ENCODE data around the gene ELOB.
A peak's percentile ranks its signal among the peaks of the same experiment; 100 is the strongest.

Gene ELOB

DNA sequence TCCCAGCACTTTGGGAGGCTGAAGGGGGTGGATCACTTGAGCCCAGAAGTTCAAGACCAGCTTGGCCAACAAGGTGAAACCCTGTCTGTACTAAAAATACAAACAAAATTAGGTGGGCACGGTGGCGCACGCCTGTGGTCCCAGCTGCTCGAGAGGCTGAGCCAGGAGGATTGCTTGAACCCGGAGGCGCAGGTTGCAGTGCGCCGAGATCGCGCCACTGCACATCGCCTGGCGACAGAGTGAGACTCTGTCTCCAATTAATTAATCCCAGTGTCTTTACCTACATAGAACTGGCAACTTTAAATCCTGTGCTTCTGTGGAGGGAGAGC, 1.5 kb upstream of the ELOB start:
- no peak overlapping the region for H3K23ac ChIP-seq (ENCODE audit: low read length in 2 of 2)
- no peak overlapping the region for H2BK15ac ChIP-seq (ENCODE audit: low read depth, poor library complexity, severe bottlenecking)
- no peak overlapping the region for H4K91ac ChIP-seq (ENCODE audit: low read length)
- no peak overlapping the region for H2BK120ac ChIP-seq (ENCODE audit: low read depth, low read length)
- no peak overlapping the region for H2BK5ac ChIP-seq (ENCODE audit: low read depth, low read length, poor library complexity, severe bottlenecking)
- peaks cover 16% of the 10 kb centered on the region for H3K79me1 ChIP-seq (replicated peaks; ENCODE audit: low read length, poor library complexity, severe bottlenecking)
- H3K4ac ChIP-seq (ENCODE audit: low read depth in 1 of 2, low read length in 2 of 2) = peak overlapping the region in 1 of 2 experiments; percentile 100
- peak overlapping the region in 1 of 2 experiments; percentile 97 for H3K4me3 ChIP-seq (ENCODE audit: insufficient read depth in 1 of 2, low read depth in 1 of 2, low read length in 2 of 2)
- no peak overlapping the region for H2AFZ ChIP-seq (ENCODE audit: low read depth, low read length)
- H3K4me2 ChIP-seq (ENCODE audit: low read length, poor library complexity, severe bottlenecking) = peak overlapping the region; percentile 89
- peak overlapping the region in 1 of 2 experiments; percentile 39 for H2BK12ac ChIP-seq (ENCODE audit: low read length in 2 of 2)
- no peak for DNase-seq
- H3K18ac ChIP-seq (ENCODE audit: low read depth in 1 of 2, low read length in 2 of 2) = peak overlapping the region in 1 of 2 experiments; percentile 99
- H3K4me1 ChIP-seq (ENCODE audit: control insufficient read depth, insufficient read depth, low read depth, low read length) = peaks cover 24% of the 10 kb centered on the region
- peak overlapping the region in 1 of 2 experiments; percentile 19 for H3K14ac ChIP-seq (ENCODE audit: low read length in 2 of 2)
- peaks cover 0 to 10% of the 10 kb centered on the region in 2 experiments for H3K27me3 ChIP-seq (ENCODE audit: control insufficient read depth in 1 of 2, insufficient read depth in 1 of 2, low read length in 2 of 2)
- peaks cover 17 to 18% of the 10 kb centered on the region in 2 experiments for H3K36me3 ChIP-seq (ENCODE audit: control insufficient read depth in 1 of 2, insufficient read depth in 2 of 2, low read depth in 1 of 2, low read length in 2 of 2)
- peak overlapping the region; percentile 100 for H3K9ac ChIP-seq (ENCODE audit: low read length)
- no peaks in the 10 kb centered on the region for H3K9me3 ChIP-seq (ENCODE audit: control insufficient read depth, low read length)
- no peak overlapping the region for H3K27ac ChIP-seq (ENCODE audit: low read length, poor library complexity, severe bottlenecking)
- peak overlapping the region; percentile 91 for H4K8ac ChIP-seq (ENCODE audit: low read length)
- H2AK5ac ChIP-seq (ENCODE audit: low read length, severe bottlenecking) = peak overlapping the region; percentile 38
- WGBS = 98% methylated on average over 7 of the region's 12 CpGs

DNA sequence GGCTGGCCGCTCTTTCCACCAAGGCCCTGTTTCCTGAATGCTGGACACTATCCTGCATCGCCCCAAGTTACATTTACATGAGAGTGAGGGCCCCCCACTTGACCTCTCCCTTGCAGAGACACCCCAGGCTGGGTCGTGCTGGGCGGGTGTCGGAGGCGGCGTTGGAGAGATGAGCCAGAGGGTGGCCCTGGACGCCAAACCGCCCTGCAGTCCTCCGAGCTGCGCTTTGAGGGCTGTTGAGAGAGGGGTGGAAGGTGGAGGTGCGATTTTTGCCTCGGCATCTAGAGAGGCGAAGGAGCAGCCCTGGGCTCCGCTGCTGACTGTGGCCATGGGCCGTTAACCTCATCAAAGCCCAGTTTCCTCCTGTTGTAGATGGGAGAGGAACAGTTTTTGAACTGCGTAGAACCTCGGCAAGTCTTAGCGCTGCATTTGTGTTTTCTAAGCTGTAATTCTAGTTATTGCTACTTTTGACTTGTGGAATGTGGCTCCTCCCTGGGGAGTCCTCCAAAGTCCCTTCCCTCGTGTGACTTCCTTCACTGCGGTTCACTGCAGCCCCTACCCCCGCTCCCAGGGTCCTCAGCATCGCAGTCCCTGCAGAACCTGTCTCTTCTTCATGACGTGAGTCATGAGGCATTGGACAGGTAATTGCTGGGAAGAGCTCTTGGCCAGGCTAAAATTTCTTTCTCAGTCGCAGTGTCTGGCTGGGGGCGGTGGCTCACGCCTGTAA, 986 bp upstream of the ELOB start:
- H3K4me2 ChIP-seq (ENCODE audit: low read length, poor library complexity, severe bottlenecking) = peak overlapping the region; percentile 89
- WGBS = 19% methylated on average over 25 of the region's 27 CpGs

DNA sequence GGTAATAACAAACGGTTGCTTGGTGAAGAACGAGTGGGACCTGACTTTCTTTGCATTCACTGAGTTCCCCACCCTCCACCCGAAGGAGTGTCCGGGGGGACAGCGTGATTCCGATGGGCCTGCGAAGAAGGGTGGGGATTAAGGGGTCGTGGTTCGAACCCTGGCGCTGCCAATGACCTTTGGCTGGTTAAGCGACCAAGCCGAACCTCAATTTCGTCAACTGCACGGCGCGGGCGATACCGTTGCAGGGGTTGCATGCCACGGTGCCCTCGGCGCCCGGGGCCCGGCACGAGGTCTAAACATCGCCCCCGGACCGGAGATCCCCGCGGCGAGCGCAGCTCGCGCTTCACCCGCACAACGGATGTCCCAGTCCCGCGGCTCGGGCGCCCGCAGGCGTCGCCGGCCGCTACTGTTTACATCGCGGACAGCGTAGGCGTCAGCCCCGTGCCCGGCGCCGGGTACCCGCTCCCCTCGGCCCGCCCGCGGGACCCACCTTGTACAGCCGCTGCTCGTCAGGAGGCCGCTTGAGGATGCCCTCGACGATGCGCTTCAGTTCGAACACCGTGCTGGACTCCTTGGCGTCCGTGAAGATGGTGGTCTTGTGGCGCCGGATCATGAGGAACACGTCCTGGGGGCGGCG, 460 bp downstream of the ELOB start:
- Histone ChIP-seq H3K18ac (ENCODE audit: low read depth in 1 of 2, low read length in 2 of 2) (peak overlapping the region; percentile 90 to 95), H2BK15ac (ENCODE audit: low read depth, poor library complexity, severe bottlenecking) (peak overlapping the region; percentile 63), H3K79me1 (replicated peaks; ENCODE audit: low read length, poor library complexity, severe bottlenecking) (peaks cover 16% of the 10 kb centered on the region), H3K4ac (ENCODE audit: low read depth in 1 of 2, low read length in 2 of 2) (peak overlapping the region; percentile 76 to 92), H3K36me3 (ENCODE audit: control insufficient read depth in 1 of 2, insufficient read depth in 2 of 2, low read depth in 1 of 2, low read length in 2 of 2) (peaks cover 36 to 37% of the 10 kb centered on the region in 2 experiments), H3K9me3 (ENCODE audit: control insufficient read depth, low read length) (no peaks in the 10 kb centered on the region), H2BK120ac (ENCODE audit: low read depth, low read length) (no peak overlapping the region), H4K91ac (ENCODE audit: low read length) (peak overlapping the region; percentile 88), H2AFZ (ENCODE audit: low read depth, low read length) (peak overlapping the region; percentile 92), H3K4me3 (ENCODE audit: insufficient read depth in 1 of 2, low read depth in 1 of 2, low read length in 2 of 2) (peak overlapping the region; percentile 89 to 90), H2BK12ac (ENCODE audit: low read length in 2 of 2) (peak overlapping the region in 1 of 2 experiments; percentile 66), H3K27me3 (ENCODE audit: control insufficient read depth in 1 of 2, insufficient read depth in 1 of 2, low read length in 2 of 2) (no peaks in the 10 kb centered on the region), H3K4me2 (ENCODE audit: low read length, poor library complexity, severe bottlenecking) (peak overlapping the region; percentile 74), H2AK5ac (ENCODE audit: low read length, severe bottlenecking) (no peak overlapping the region), H3K4me1 (ENCODE audit: control insufficient read depth, insufficient read depth, low read depth, low read length) (peaks cover 28% of the 10 kb centered on the region), H3K14ac (ENCODE audit: low read length in 2 of 2) (peak overlapping the region; percentile 65 to 97), H4K8ac (ENCODE audit: low read length) (peak overlapping the region; percentile 82), H3K9ac (ENCODE audit: low read length) (peak overlapping the region; percentile 88), H2BK5ac (ENCODE audit: low read depth, low read length, poor library complexity, severe bottlenecking) (peak overlapping the region; percentile 71), H3K23ac (ENCODE audit: low read length in 2 of 2) (peak overlapping the region in 1 of 2 experiments; percentile 94), H3K27ac (ENCODE audit: low read length, poor library complexity, severe bottlenecking) (no peak overlapping the region)
- WGBS = under 1% methylated on average over 45 of the region's 72 CpGs
- peak; percentile 31 for DNase-seq

More for the DNA sequence above, 986 bp upstream of the ELOB start:
- peaks cover 16% of the 10 kb centered on the region for H3K79me1 ChIP-seq (replicated peaks; ENCODE audit: low read length, poor library complexity, severe bottlenecking)
- H2BK12ac ChIP-seq (ENCODE audit: low read length in 2 of 2) = peak overlapping the region; percentile 31 to 45
- H3K23ac ChIP-seq (ENCODE audit: low read length in 2 of 2) = peak overlapping the region in 1 of 2 experiments; percentile 98
- peak overlapping the region; percentile 72 to 97 for H3K4me3 ChIP-seq (ENCODE audit: insufficient read depth in 1 of 2, low read depth in 1 of 2, low read length in 2 of 2)
- peak overlapping the region; percentile 88 for H3K27ac ChIP-seq (ENCODE audit: low read length, poor library complexity, severe bottlenecking)
- peak overlapping the region; percentile 99 for H4K91ac ChIP-seq (ENCODE audit: low read length)
- H2AK5ac ChIP-seq (ENCODE audit: low read length, severe bottlenecking) = peak overlapping the region; percentile 61
- peak; percentile 41 for DNase-seq
- H2BK15ac ChIP-seq (ENCODE audit: low read depth, poor library complexity, severe bottlenecking) = peak overlapping the region; percentile 9
- H3K4me1 ChIP-seq (ENCODE audit: control insufficient read depth, insufficient read depth, low read depth, low read length) = peaks cover 26% of the 10 kb centered on the region
- peak overlapping the region; percentile 59 for H2BK120ac ChIP-seq (ENCODE audit: low read depth, low read length)
- peak overlapping the region; percentile 91 for H4K8ac ChIP-seq (ENCODE audit: low read length)
- H3K4ac ChIP-seq (ENCODE audit: low read depth in 1 of 2, low read length in 2 of 2) = peak overlapping the region; percentile 84 to 100
- peaks cover 0 to 7% of the 10 kb centered on the region in 2 experiments for H3K27me3 ChIP-seq (ENCODE audit: control insufficient read depth in 1 of 2, insufficient read depth in 1 of 2, low read length in 2 of 2)
- peak overlapping the region in 1 of 2 experiments; percentile 92 for H3K14ac ChIP-seq (ENCODE audit: low read length in 2 of 2)
- H2AFZ ChIP-seq (ENCODE audit: low read depth, low read length) = no peak overlapping the region
- H2BK5ac ChIP-seq (ENCODE audit: low read depth, low read length, poor library complexity, severe bottlenecking) = peak overlapping the region; percentile 96
- no peaks in the 10 kb centered on the region for H3K9me3 ChIP-seq (ENCODE audit: control insufficient read depth, low read length)
- H3K36me3 ChIP-seq (ENCODE audit: control insufficient read depth in 1 of 2, insufficient read depth in 2 of 2, low read depth in 1 of 2, low read length in 2 of 2) = peaks cover 22 to 23% of the 10 kb centered on the region in 2 experiments
- peak overlapping the region; percentile 99 for H3K18ac ChIP-seq (ENCODE audit: low read depth in 1 of 2, low read length in 2 of 2)
- peak overlapping the region; percentile 100 for H3K9ac ChIP-seq (ENCODE audit: low read length)
